ENCODE data around the gene ZNF287.
A peak's percentile ranks its signal among the peaks of the same experiment; 100 is the strongest.

ZNF287 gene

DNA sequence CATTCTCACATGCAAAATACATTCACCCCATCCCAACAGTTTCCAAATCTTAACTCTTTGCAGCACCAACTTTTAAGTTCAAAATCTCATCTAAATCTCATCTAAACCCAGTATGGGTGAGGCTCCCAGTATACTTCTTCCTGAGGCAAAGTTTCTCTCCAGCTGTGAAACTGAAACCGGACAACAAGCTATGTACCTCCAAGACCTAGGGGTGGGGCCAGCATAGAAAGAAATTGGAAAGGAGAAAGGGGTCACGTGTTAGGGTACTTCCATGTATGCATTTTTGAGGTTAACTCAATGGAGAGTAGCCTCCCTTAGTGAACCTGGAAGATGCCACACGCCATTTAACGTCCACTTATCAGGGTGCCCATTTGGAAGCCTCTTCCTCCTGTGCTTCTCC, 53.1 kb downstream of the ZNF287 start:
- no peak for DNase-seq

DNA sequence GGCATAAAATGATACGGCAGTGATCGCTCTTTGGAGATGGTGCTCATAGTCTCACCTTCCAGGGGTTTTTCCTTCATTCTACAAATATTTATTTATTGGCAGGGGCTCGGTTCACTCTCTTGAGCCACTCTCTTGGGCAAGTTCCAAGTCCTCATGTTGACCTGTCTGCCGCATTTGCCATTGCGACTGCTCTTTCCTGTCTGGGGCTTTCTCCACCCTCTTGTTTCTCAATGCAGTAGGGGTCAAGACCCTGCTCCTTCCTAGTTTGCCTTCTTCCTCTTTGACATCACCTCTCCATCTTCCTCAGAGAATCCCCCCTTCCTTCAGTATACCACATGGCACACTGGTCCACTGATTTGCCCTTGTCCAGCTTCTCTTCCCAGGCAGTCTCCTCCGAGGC, 55.1 kb downstream of the ZNF287 start:
- DNase-seq = no peak

DNA sequence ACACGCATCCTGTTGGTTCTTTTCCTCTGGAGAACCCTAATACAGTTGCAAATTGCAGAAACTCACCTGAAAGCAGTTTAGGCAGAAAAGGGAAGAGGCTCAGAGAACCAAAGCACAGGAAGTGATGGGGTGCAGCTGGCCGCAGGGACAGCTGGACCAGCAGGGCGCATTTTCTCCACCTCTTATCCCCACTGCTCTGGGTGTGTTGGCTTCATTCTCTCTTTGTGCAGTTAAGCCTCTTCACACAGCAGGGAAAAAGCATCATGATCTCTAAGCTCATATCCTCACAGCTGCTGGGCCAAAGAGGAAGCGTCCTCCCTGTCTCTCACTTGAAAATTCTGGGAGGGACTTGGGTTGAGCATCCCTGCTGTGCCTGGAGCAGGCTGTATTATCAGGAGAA, 57.0 kb downstream of the ZNF287 start:
- peak in 1 of 2 experiments; percentile 3 for DNase-seq

DNA sequence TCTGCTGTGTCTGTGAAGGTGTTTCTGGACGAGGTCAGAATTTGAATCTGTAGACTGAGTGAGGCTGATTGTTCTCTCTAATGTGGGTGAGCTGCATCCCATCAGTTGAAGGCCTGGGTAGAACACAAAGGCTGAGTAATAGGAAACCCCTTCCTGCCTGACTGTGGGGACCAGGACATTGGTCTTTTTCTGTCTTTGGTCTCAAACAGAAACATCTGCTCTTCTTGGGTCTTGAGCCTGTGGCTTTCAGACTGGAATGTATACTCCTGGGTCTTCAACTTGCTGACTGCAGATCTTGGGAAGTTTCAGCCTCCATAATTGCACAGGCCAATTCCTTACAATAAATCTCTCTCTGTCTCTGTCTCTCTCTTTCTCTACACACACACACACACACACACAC, 57.4 kb downstream of the ZNF287 start:
- no peak for DNase-seq

DNA sequence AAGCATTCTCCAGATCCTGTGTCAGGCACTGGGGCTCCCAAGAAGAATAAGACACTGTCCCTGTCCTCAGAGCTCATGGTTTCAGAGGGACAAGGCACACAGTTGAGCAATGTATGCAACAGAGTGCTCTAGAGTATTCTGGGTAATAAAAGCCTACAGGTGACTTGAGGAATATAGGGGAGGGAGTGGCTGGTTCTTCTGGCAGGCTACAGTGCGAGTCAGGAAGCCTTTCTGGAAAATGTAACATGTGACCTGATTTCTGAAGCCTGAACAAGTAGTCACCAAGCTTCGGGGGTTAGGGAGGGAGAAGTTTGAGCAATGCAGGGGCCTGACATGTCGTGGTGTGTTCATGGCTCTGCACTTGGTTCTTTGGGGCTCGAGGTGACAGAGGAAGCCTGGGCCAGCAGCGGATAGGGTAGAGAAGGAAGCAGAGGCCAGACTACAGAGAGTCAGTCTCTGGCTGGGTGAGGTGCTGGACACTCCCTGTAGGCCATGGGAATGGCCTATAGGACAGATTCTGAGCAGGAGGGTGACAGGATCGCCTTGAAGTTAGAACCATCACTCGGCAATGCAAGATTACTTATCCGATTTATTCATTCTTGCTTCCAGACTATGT, 61.0 kb downstream of the ZNF287 start:
- no peak for DNase-seq

DNA sequence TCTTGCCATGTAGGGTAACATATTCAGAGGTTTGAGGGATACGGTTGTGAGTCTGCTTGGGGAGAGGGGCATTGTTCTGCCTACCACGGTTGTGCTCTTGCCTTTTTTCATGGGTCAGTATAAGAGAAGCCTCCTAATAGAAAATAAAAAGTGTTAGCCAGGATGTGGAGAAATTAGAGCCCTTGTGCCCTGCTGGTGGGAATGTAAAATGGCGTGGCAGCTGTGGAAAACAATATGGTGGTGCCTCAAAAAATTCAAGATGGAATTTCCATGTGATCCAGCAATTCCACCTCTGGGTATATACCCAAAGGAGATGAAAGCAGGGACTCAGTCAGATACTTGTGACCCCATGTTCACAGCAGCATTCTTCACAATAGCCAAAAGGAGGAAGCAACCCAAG, 62.8 kb downstream of the ZNF287 start:
- DNase-seq = no peak

DNA sequence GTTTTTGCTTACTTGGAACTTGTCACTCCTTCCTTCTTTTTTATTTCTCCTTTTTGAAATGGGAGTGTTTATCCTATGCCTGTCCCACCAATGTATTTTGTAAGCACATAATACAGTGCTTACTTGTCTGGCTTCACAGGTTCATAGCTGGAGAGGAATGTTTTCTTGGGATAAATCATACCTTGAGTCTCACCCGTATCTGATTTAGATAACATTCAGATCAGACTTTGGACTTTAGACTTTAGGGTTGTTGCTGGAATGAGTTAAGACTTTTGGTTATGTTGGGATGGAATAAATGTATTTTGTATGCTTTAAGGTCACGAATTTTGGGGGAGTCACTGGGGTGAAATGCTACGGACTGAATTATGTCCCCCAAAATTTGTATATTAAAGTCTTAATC, 64.0 kb downstream of the ZNF287 start:
- DNase-seq = no peak

Measured in AML-193 (cell line).